Adrenal gland (tissue), 12 donors: ENCODE data around the gene IL25. TPM values are rescaled to one million over a fixed set of nuclear protein-coding genes. Genes with fewer than 3 reads are reported as not detected.
A peak's percentile ranks its signal among the peaks of the same experiment; 100 is the strongest.
"Not testable (repeated sequence)": the region's sequence is repeated elsewhere in the genome, so short reads cannot be mapped to it uniquely, and the experiment has no call there.

Source experiments
- DNase-seq, 7 donors: peaks; one replicate each; pipeline ENCODE4 v3.0.0-alpha.2; 2019 to 2020
- H3K27ac ChIP-seq, 5 donors: fragments of 200-600 bp; sonication (generic) in 4 of 5; 1 replicate in 3 of 5; 2 replicates in 2 of 5; pipeline versions ENCODE4 v1.5.1 to v1.8.0; 2016 to 2020; ENCODE audit warnings: mild to moderate bottlenecking in 1 of 5
- H3K27me3 ChIP-seq: fragments of 200-600 bp; 2 replicates; pipeline ENCODE4 v1.8.0; 2021
- H3K36me3 ChIP-seq, 2 donors: fragments of 200-600 bp; replicated peaks in 1 of 2; 1 replicate in 1 of 2; 2 replicates in 1 of 2; pipeline versions ENCODE4 v1.5.1 to v1.8.0; 2018 to 2022
- H3K4me1 ChIP-seq, 2 donors: fragments of 200-600 bp; replicated peaks in 1 of 2; 1 replicate in 1 of 2; 2 replicates in 1 of 2; pipeline versions ENCODE4 v1.5.1 to v1.8.0; 2018 to 2021
- H3K4me3 ChIP-seq, 4 donors: fragments of 200-600 bp; sonication (generic) in 3 of 4; one replicate each; pipeline ENCODE4 v1.5.1; 2016 to 2018
- H3K9me3 ChIP-seq, 3 donors: fragments of 200-600 bp; sonication (generic) in 1 of 3; replicated peaks in 1 of 3; 1 replicate in 2 of 3; 2 replicates in 1 of 3; pipeline versions ENCODE4 v1.5.1 to v1.8.0; 2016 to 2021
- POLR2A ChIP-seq, 2 donors: fragments of 450-650 bp; IDR thresholded peaks; one replicate each; pipeline ENCODE4 v1.6.1; 2017; ENCODE audit warnings: antibody characterized with exemption in 2 of 2, mild to moderate bottlenecking in 2 of 2, moderate library complexity in 1 of 2
- WGBS, 4 donors: extraction: QIAGEN DNeasy Blood & Tissue Kit in 2 of 4; methylation state at CpG; one replicate each; pipeline versions ENCODE4 v1.1.5 to v1.1.7; 2013 to 2017; 5-methylcytosine and 5-hydroxymethylcytosine counted together
- intact Hi-C, 2 donors: fragments of 100-400 bp; cut with DNase I; formaldehyde crosslinking; loops; one replicate each; pipeline versions ENCODE4 v1.14.1 to v1.15.0; 2022 to 2023
- polyA plus RNA-seq, 3 donors: library from polyadenylated mRNA; stranded (reverse); fragments of 200-250 nt in 2 of 3; fragments of 350-450 nt in 1 of 3; fragmentation: Illumina TruSeq in 1 of 3; extraction: RNeasy Lipid Tissue Mini Kit (QIAGEN cat#74804) in 1 of 3; gene quantifications; one replicate each; pipeline ENCODE4 v1.2.3, GENCODE V29; 2013 to 2014
- total RNA-seq, 9 donors: library from RNA; depleted of rRNA in 4 of 9; stranded (reverse); fragments of >200 nt in 4 of 9; fragments of 120-200 nt in 1 of 9; fragmentation: NEBNext Ultra II Directional in 1 of 9; extraction: Animal tissue kit (Norgen Biotek cat#: 25700) in 1 of 9; gene quantifications; one replicate each; pipeline versions ENCODE4 v1.1.0 to v1.2.4, GENCODE V29; 2013 to 2023
- TF ChIP-seq, protein P1 (sequence below), 6 experiments: fragments of 450-650 bp in 4 of 6; fragments of 200-600 bp in 2 of 6; sonication (generic) in 1 of 6; IDR thresholded peaks; 1 replicate in 5 of 6; 2 replicates in 1 of 6; pipeline versions ENCODE4 v1.5.1 to v1.8.0; 2016 to 2021; ENCODE audit warnings: antibody characterized with exemption in 6 of 6, mild to moderate bottlenecking in 2 of 6, moderate library complexity in 1 of 6
- donor health status: healthy with polysubstance abuse.
- donor health status: Bipolar disorder and iron deficiency.
- donor health status: DM: yes; HTN: yes; CAD: no.
- donor health status: DM: no; HTN: no; CAD: no.
- donor health status: DM: no; HTN: no; CAD: no.
- donor health status: DM: yes; HTN: yes; CAD: no.

The IL25 gene
- total and polyA plus RNA-seq, 12 donors: 0.10 TPM; not detected in 11

DNA sequence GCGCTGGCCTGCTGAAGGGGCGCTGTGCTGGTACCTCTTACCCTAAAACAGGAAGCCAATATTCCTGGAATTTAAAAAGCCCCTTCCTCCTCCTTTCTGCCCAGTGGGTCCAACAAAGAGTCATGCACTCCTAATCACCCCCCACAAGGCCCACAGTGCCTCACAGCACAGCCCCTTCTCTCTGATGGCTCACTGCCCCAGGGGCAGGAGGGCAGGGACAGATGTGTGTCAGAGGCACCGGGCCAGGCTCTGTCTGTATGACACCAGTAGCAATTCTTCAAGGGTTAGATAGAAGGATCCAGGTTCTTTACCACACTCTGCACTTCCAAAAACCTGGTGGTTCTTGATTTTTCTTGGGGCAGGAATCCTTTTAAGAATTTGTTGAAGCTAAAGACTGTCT, 26.5 kb downstream of the IL25 start:
- Histone ChIP-seq H3K27ac (no peak overlapping the region), H3K4me1 (no peaks in the 10 kb centered on the region), H3K36me3 (no peaks in the 10 kb centered on the region), H3K4me3 (no peak overlapping the region), H3K27me3 (no peaks in the 10 kb centered on the region), H3K9me3 (no peaks in the 10 kb centered on the region)
- TF ChIP-seq, protein P1, sequence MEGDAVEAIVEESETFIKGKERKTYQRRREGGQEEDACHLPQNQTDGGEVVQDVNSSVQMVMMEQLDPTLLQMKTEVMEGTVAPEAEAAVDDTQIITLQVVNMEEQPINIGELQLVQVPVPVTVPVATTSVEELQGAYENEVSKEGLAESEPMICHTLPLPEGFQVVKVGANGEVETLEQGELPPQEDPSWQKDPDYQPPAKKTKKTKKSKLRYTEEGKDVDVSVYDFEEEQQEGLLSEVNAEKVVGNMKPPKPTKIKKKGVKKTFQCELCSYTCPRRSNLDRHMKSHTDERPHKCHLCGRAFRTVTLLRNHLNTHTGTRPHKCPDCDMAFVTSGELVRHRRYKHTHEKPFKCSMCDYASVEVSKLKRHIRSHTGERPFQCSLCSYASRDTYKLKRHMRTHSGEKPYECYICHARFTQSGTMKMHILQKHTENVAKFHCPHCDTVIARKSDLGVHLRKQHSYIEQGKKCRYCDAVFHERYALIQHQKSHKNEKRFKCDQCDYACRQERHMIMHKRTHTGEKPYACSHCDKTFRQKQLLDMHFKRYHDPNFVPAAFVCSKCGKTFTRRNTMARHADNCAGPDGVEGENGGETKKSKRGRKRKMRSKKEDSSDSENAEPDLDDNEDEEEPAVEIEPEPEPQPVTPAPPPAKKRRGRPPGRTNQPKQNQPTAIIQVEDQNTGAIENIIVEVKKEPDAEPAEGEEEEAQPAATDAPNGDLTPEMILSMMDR (IDR thresholded peaks at IDR 0.05): no peak
- no peak for TF ChIP-seq POLR2A (IDR thresholded peaks at IDR 0.05)
- DNase-seq: no peak
- intact Hi-C loops: no loop called here
- 82 to 92% (median 87%) methylated on average over 2 to 3 of the region's 3 CpGs for WGBS, 4 donors

- TF ChIP-seq POLR2A (IDR thresholded peaks at IDR 0.05): no peak
- intact Hi-C loops: no loop called here
- Histone ChIP-seq H3K4me3 (no peak overlapping the region), H3K4me1 (no peaks in the 10 kb centered on the region), H3K27me3 (no peaks in the 10 kb centered on the region), H3K36me3 (no peaks in the 10 kb centered on the region), H3K27ac (no peak overlapping the region), H3K9me3 (no peaks in the 10 kb centered on the region)
- DNase-seq: no peak
- 80 to 86% (median 82%) methylated on average over 5 to 6 of the region's 6 CpGs for WGBS, 4 donors
Observed at GRCh38 chr14:23399591-23399990, 27.0 kb downstream of the IL25 start.

DNA sequence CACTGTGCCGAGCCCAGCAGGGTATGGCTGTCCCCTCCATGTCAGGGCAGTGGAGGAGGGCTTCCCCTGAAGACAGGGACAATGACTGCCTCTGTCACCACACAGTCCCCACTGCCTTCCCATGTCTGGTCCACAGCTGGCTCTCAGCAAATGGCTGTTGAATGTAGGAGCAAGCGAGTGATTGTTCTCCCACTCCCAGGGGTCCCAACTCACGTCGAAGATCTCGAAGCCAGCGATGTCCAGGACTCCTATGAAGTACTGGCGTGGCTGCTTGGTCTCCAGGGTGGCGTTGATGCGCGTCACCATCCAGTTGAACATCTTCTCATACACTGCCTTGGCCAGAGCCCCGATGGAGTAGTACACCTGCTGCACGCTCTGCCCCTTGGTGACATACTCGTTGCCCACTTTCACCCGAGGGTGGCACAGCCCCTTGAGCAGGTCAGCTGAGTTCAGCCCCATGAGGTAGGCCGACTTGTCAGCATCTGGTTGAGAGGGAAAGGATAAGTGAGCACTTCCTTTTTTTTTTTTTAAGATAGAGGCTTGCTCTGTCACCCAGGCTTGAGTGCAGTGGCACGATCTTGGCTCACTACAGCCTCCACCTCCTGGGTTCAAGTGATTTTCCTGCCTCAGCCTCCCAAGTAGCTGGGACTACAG, 28.0 kb downstream of the IL25 start:
- H3K9me3 ChIP-seq, H3K27ac ChIP-seq, intact Hi-C loops, H3K4me3 ChIP-seq, H3K27me3 ChIP-seq, DNase-seq, H3K4me1 ChIP-seq, H3K36me3 ChIP-seq: not testable (repeated sequence)
- 78 to 91% (median 85%) methylated on average over 16 of the region's 16 CpGs for WGBS, 4 donors

DNA sequence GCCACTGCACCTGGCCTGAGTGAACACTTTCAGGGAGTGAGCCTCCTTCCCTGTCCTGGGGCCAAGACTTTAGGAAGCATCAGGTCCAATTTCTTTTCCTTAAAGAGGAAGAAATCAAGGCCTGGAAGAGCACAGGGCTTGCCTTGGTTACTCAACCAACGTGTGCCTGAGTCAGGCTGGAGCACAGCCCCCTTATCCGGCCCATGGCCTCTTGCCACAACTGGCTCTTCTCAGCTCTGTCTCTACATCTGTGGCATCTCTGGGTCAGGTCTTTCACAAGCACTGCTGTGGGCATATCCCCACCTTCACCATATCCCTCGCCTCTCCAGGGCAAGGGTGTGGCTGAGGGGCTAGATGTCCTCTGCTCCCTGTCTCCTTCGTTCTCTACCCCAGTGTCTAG, 28.7 kb downstream of the IL25 start:
- no peak overlapping the region for H3K27ac ChIP-seq
- no peaks in the 10 kb centered on the region for H3K36me3 ChIP-seq
- intact Hi-C loops: no loop called here
- H3K9me3 ChIP-seq: no peaks in the 10 kb centered on the region
- H3K4me3 ChIP-seq: no peak overlapping the region
- no peaks in the 10 kb centered on the region for H3K4me1 ChIP-seq
- TF ChIP-seq POLR2A (IDR thresholded peaks at IDR 0.05): no peak
- TF ChIP-seq, protein P1 (IDR thresholded peaks at IDR 0.05): no peak
- 70 to 84% (median 76%) methylated on average over 4 of the region's 4 CpGs for WGBS, 4 donors
- H3K27me3 ChIP-seq: no peaks in the 10 kb centered on the region
- DNase-seq: no peak

- no peaks in the 10 kb centered on the region for H3K4me1 ChIP-seq
- H3K27ac ChIP-seq: no peak overlapping the region
- peak in 1 of 7 donors; percentile 60 for DNase-seq
- no peaks in the 10 kb centered on the region for H3K27me3 ChIP-seq
- no peaks in the 10 kb centered on the region for H3K36me3 ChIP-seq
- intact Hi-C loops: no loop called here
- H3K9me3 ChIP-seq: no peaks in the 10 kb centered on the region
- H3K4me3 ChIP-seq: no peak overlapping the region
- 62 to 67% (median 65%) methylated on average over 17 to 25 of the region's 25 CpGs for WGBS, 4 donors
- TF ChIP-seq POLR2A (IDR thresholded peaks at IDR 0.05): no peak
- TF ChIP-seq, protein P1 (IDR thresholded peaks at IDR 0.05): no peak
Observed at GRCh38 chr14:23402296-23403138, 29.9 kb downstream of the IL25 start.
